H1 (cell line): ENCODE data around the gene ST3GAL3. TPM values are rescaled to one million over a fixed set of nuclear protein-coding genes. Genes with fewer than 3 reads are reported as not detected.

Experiments used
- CTCF ChIA-PET: fragments of 300-600 bp; sonication (Branson Sonifier 250); formaldehyde crosslinking; loops from one replicate; lab custom pipeline; 2021; ENCODE audit not compliant: partially characterized antibody; lab: Charles Lee
- POLR2A ChIA-PET: fragments of 300-600 bp; sonication (Branson Sonifier 250); formaldehyde crosslinking; loops from one replicate; lab custom pipeline; 2021; ENCODE audit warnings: inconsistent platforms; ENCODE audit not compliant: partially characterized antibody; lab: Charles Lee
- DNase-seq, 2 experiments: peaks; one replicate each; pipeline versions ENCODE4 v3.0.0 to v3.0.0-alpha.2; 2010 to 2022; ENCODE audit warnings: low spot score in 2 of 2, low read depth in 1 of 2, mixed read lengths in 1 of 2
- FAIRE-seq: peaks from 2 replicates; lab custom pipeline; 2011; peaks lifted over from hg19 to GRCh38; lab: Jason Lieb, UNC
- H2AFZ ChIP-seq: 2 replicates; pipeline ENCODE4 v1.8.1; 2012; ENCODE audit warnings: low read length, inconsistent platforms
- H2AK5ac ChIP-seq: 2 replicates; pipeline ENCODE4 v1.6.1; 2013; ENCODE audit warnings: low read depth, low read length
- H2BK120ac ChIP-seq: replicated peaks from 2 replicates; pipeline ENCODE3; 2013; ENCODE audit warnings: low read depth, low read length, inconsistent platforms
- H2BK12ac ChIP-seq: 2 replicates; pipeline ENCODE4 v1.6.1; 2013; ENCODE audit warnings: low read depth, low read length
- H2BK15ac ChIP-seq: 2 replicates; pipeline ENCODE4 v1.6.1; 2013; ENCODE audit warnings: low read length
- H2BK20ac ChIP-seq: 2 replicates; pipeline ENCODE4 v1.6.1; 2013; ENCODE audit warnings: low read length
- H2BK5ac ChIP-seq: 2 replicates; pipeline ENCODE4 v1.6.1; 2013; ENCODE audit warnings: low read depth, low read length
- H3K14ac ChIP-seq: 2 replicates; pipeline ENCODE4 v1.6.1; 2013; ENCODE audit warnings: inconsistent platforms; ENCODE audit not compliant: insufficient read length
- H3K18ac ChIP-seq: 2 replicates; pipeline ENCODE4 v1.6.1; 2013; ENCODE audit warnings: low read length; ENCODE audit errors: extremely low read depth
- H3K23ac ChIP-seq: 2 replicates; pipeline ENCODE4 v1.6.1; 2013; ENCODE audit warnings: inconsistent platforms; ENCODE audit not compliant: insufficient read length
- H3K23me2 ChIP-seq: 2 replicates; pipeline ENCODE4 v1.6.1; 2013; ENCODE audit warnings: low read depth, low read length
- H3K27ac ChIP-seq: 2 replicates; pipeline ENCODE4 v1.6.1; 2011; ENCODE audit warnings: low read depth, low read length, inconsistent platforms
- H3K27me3 ChIP-seq, 4 experiments: replicated peaks in 1 of 4; 1 replicate in 1 of 4; 2 replicates in 3 of 4; pipeline versions ENCODE4 v1.6.1 to v1.8.1; 2011 to 2013; ENCODE audit warnings: low read length in 3 of 4, mild to moderate bottlenecking in 3 of 4, inconsistent platforms in 2 of 4, mixed read lengths in 2 of 4, moderate library complexity in 1 of 4; ENCODE audit not compliant: control insufficient read depth in 3 of 4, insufficient read depth in 3 of 4; ENCODE audit errors: extremely low read depth in 1 of 4
- H3K36me3 ChIP-seq, 4 experiments: 2 replicates each; pipeline versions ENCODE4 v1.6.1 to v1.8.1; 2011 to 2013; ENCODE audit warnings: mild to moderate bottlenecking in 4 of 4, low read length in 3 of 4, moderate library complexity in 2 of 4, control low read depth in 1 of 4, inconsistent platforms in 1 of 4; ENCODE audit not compliant: insufficient read depth in 4 of 4, control insufficient read depth in 2 of 4
- H3K4ac ChIP-seq: replicated peaks from 2 replicates; pipeline ENCODE3; 2013; ENCODE audit warnings: low read length, low read depth, mixed read lengths, inconsistent platforms; ENCODE audit not compliant: insufficient read length
- H3K4me1 ChIP-seq, 4 experiments: replicated peaks in 1 of 4; 1 replicate in 1 of 4; 2 replicates in 3 of 4; pipeline versions ENCODE4 v1.6.1 to v1.8.1; 2011 to 2013; ENCODE audit warnings: low read length in 3 of 4, inconsistent platforms in 2 of 4, mixed read lengths in 1 of 4; ENCODE audit not compliant: insufficient read depth in 4 of 4, control insufficient read depth in 3 of 4
- H3K4me2 ChIP-seq, 2 experiments: 2 replicates each; pipeline versions ENCODE4 v1.6.1 to v1.8.1; 2011 to 2013; ENCODE audit warnings: low read depth in 2 of 2, low read length in 2 of 2, control low read depth in 1 of 2, inconsistent platforms in 1 of 2, mild to moderate bottlenecking in 1 of 2; ENCODE audit not compliant: insufficient read depth in 1 of 2
- H3K4me3 ChIP-seq, 4 experiments: fragments of 200-600, 300-600 bp in 1 of 4; sonication (generic), shearing (Covaris generic), sonication (Bioruptor Twin) in 1 of 4; 2 replicates each; pipeline versions ENCODE4 v1.5.1 to v1.8.1; 2011 to 2016; ENCODE audit warnings: low read length in 4 of 4, low read depth in 3 of 4, control low read depth in 2 of 4, inconsistent platforms in 2 of 4, mild to moderate bottlenecking in 2 of 4, mixed read lengths in 1 of 4, moderate library complexity in 1 of 4; ENCODE audit not compliant: insufficient read depth in 2 of 4; ENCODE audit errors: extremely low read depth in 1 of 4
- H3K56ac ChIP-seq: replicated peaks from 2 replicates; pipeline ENCODE3; 2013; ENCODE audit warnings: low read depth, mild to moderate bottlenecking, mixed read lengths, low read length, inconsistent platforms; ENCODE audit not compliant: insufficient read length
- H3K79me1 ChIP-seq: 2 replicates; pipeline ENCODE4 v1.6.1; 2013; ENCODE audit warnings: low read depth, low read length, control low read depth
- H3K79me2 ChIP-seq, 2 experiments: 2 replicates each; pipeline versions ENCODE4 v1.6.1 to v1.8.1; 2012 to 2013; ENCODE audit warnings: low read length in 2 of 2, mild to moderate bottlenecking in 2 of 2, inconsistent platforms in 1 of 2; ENCODE audit not compliant: insufficient read depth in 2 of 2, control insufficient read depth in 1 of 2
- H3K9ac ChIP-seq, 4 experiments: replicated peaks in 1 of 4; 1 replicate in 1 of 4; 2 replicates in 3 of 4; pipeline versions ENCODE4 v1.6.1 to v1.8.1; 2011 to 2013; ENCODE audit warnings: low read depth in 3 of 4, low read length in 3 of 4, control low read depth in 2 of 4, mild to moderate bottlenecking in 2 of 4, moderate library complexity in 2 of 4, inconsistent platforms in 1 of 4; ENCODE audit errors: extremely low read depth in 1 of 4
- H3K9me3 ChIP-seq, 2 experiments: 2 replicates each; pipeline versions ENCODE4 v1.6.1 to v1.8.1; 2012 to 2013; ENCODE audit warnings: mild to moderate bottlenecking in 2 of 2, moderate library complexity in 2 of 2, control low read depth in 1 of 2, inconsistent platforms in 1 of 2, low read depth in 1 of 2, low read length in 1 of 2, mixed read lengths in 1 of 2; ENCODE audit not compliant: insufficient read depth in 2 of 2
- H4K20me1 ChIP-seq, 2 experiments: replicated peaks in 1 of 2; 2 replicates each; pipeline versions ENCODE3 to v1.8.1; 2011 to 2013; ENCODE audit warnings: inconsistent platforms in 2 of 2, low read length in 2 of 2, mild to moderate bottlenecking in 1 of 2; ENCODE audit not compliant: insufficient read depth in 2 of 2, control insufficient read depth in 1 of 2
- H4K5ac ChIP-seq: 2 replicates; pipeline ENCODE4 v1.6.1; 2013; ENCODE audit warnings: low read length, low read depth, mixed read lengths, inconsistent platforms; ENCODE audit not compliant: insufficient read length
- H4K8ac ChIP-seq: 2 replicates; pipeline ENCODE4 v1.8.0; 2013; ENCODE audit warnings: mild to moderate bottlenecking, moderate library complexity, low read length, inconsistent platforms; ENCODE audit not compliant: insufficient read depth; ENCODE audit errors: extremely low read depth
- H4K91ac ChIP-seq: replicated peaks from 2 replicates; pipeline ENCODE3; 2013; ENCODE audit warnings: low read length, mixed read lengths, inconsistent platforms; ENCODE audit not compliant: insufficient read length
- BRCA1 ChIP-seq: IDR thresholded peaks from 2 replicates; pipeline ENCODE4 v1.6.1; 2012; ENCODE audit warnings: low read depth, low read length, improper control_type of control experiment
- RAD21 ChIP-seq, 2 experiments: IDR thresholded peaks in 1 of 2; conservative IDR thresholded peaks in 1 of 2; 2 replicates each; pipeline ENCODE4 v1.6.1; 2011; ENCODE audit warnings: low read depth in 2 of 2, low read length in 2 of 2, improper control_type of control experiment in 1 of 2, inconsistent platforms in 1 of 2, mild to moderate bottlenecking in 1 of 2, moderate library complexity in 1 of 2
- RBBP5 ChIP-seq: IDR thresholded peaks from 2 replicates; pipeline ENCODE4 v1.7.1; 2012; ENCODE audit warnings: low read depth, mild to moderate bottlenecking, inconsistent platforms, low read length, moderate library complexity, borderline replicate concordance
- SIRT6 ChIP-seq: IDR thresholded peaks from one replicate; pipeline ENCODE4 v1.7.1; 2012; ENCODE audit warnings: low read length, inconsistent platforms
- TAF1 ChIP-seq: IDR thresholded peaks from 2 replicates; pipeline ENCODE4 v1.6.1; 2011; ENCODE audit warnings: mild to moderate bottlenecking, low read depth, low read length
- TBP ChIP-seq: IDR thresholded peaks from 2 replicates; pipeline ENCODE4 v1.6.1; 2011; ENCODE audit warnings: low read depth, low read length, improper control_type of control experiment
- WGBS, 2 experiments: shearing (Covaris generic) in 1 of 2; methylation state at CpG; one replicate each; pipeline versions ENCODE4 v1.1.6 to v1.1.7; 2013 to 2015; ENCODE audit warnings: low lambda C conversion rate in 2 of 2, mixed read lengths in 2 of 2, inconsistent platforms in 1 of 2, low coverage in 1 of 2, missing lambda C conversion rate in 1 of 2; ENCODE audit not compliant: insufficient replicate concordance in 2 of 2, insufficient coverage in 1 of 2, insufficient read length in 1 of 2; ENCODE audit errors: extremely low coverage in 1 of 2, missing lambda C conversion rate in 1 of 2; 5-methylcytosine and 5-hydroxymethylcytosine counted together
- polyA plus RNA-seq, 7 experiments: library from polyadenylated mRNA; depleted of rRNA in 3 of 7; stranded (reverse) in 5 of 7; unstranded in 2 of 7; fragments of >200 nt in 5 of 7; fragments of 200-250 nt in 2 of 7; gene quantifications; 1 replicate in 5 of 7; 2 replicates in 1 of 7; 4 replicates in 1 of 7; pipeline versions ENCODE4 v1.2.1 to v1.2.3, GENCODE V29; 2011 to 2013; ENCODE audit warnings: missing spikeins in 2 of 7, mixed read lengths in 2 of 7
- total RNA-seq: library from RNA; stranded (reverse); fragmentation: NEBNext Ultra II Directional; extraction: Animal tissue kit (Norgen Biotek cat#: 25700); gene quantifications from 2 replicates; pipeline ENCODE4 v1.2.1, GENCODE V29; 2021

The ST3GAL3 gene
- total and polyA plus RNA-seq, 2 of the 8 experiments (the other 6 are each of a cell fraction or from before 2014, with no cell fraction given) = 6.8 to 7.0 TPM

GRCh38 chr1:43671626-43672330 is 35.6 kb upstream of the ST3GAL3 start:
- H2BK5ac ChIP-seq = no peak overlapping the region
- H2BK120ac ChIP-seq = no peak overlapping the region
- H3K4me1 ChIP-seq = no peaks in the 10 kb centered on the region
- H3K4me3 ChIP-seq = no peak overlapping the region
- no peak overlapping the region for H3K14ac ChIP-seq
- H2BK20ac ChIP-seq = no peak overlapping the region
- no peak overlapping the region for H2BK15ac ChIP-seq
- peaks cover 51 to 94% (median 75%) of the 10 kb centered on the region in 4 experiments for H3K36me3 ChIP-seq
- H3K79me1 ChIP-seq = peaks cover 4% of the 10 kb centered on the region
- no peak for FAIRE-seq
- H3K4ac ChIP-seq = no peak overlapping the region
- no peak overlapping the region for H3K18ac ChIP-seq
- CTCF ChIA-PET = interaction anchor here (0.8 to 2.0 kb wide), 10 partner anchors 8 to 263 kb away, joined by 3 to 7 read pairs (median 4); no protein-coding TSS in a partner anchor
- H4K8ac ChIP-seq = no peak overlapping the region
- POLR2A ChIA-PET = interaction anchor here (0.7 to 33.6 kb wide), 5 partner anchors 3 to 34 kb away, joined by 5 to 651 read pairs (median 10); partner anchors contain the start of gene KDM4A
- no peak overlapping the region for H3K4me2 ChIP-seq
- no peak overlapping the region for H3K56ac ChIP-seq
- H4K5ac ChIP-seq = no peak overlapping the region
- H3K9ac ChIP-seq = no peak overlapping the region
- TF ChIP-seq TAF1 = no peak
- TF ChIP-seq RAD21 (IDR thresholded peaks at IDR 0.05 in 1 of 2, conservative IDR thresholded peaks at IDR 0.05 in 1 of 2; ENCODE audit: low read depth in 2 of 2, low read length in 2 of 2) = no peak
- no peak for TF ChIP-seq BRCA1
- no peak for TF ChIP-seq SIRT6
- TF ChIP-seq RBBP5 = no peak
- TF ChIP-seq TBP = no peak
- TF ChIP-seq, all 59 proteins: peak for 0
- H3K23me2 ChIP-seq = no peaks in the 10 kb centered on the region
- DNase-seq = no peak
- H3K27ac ChIP-seq = no peak overlapping the region
- no peak overlapping the region for H2BK12ac ChIP-seq
- H2AK5ac ChIP-seq = no peak overlapping the region
- no peak overlapping the region for H2AFZ ChIP-seq
- no peak overlapping the region for H3K23ac ChIP-seq
- H3K79me2 ChIP-seq = peaks cover 0 to 2% of the 10 kb centered on the region in 2 experiments; a peak in 1 of 4 replicates
- no peaks in the 10 kb centered on the region for H3K27me3 ChIP-seq
- 93% methylated on average over 10 of the region's 10 CpGs; no CpG with 5 or more reads in 1 of the 2 experiments for WGBS, 2 experiments
- no peaks in the 10 kb centered on the region for H3K9me3 ChIP-seq
- no peak overlapping the region for H4K91ac ChIP-seq
- H4K20me1 ChIP-seq = peaks cover 5 to 14% of the 10 kb centered on the region in 2 experiments
